Measurements from ENCODE around the gene INPP5D. TPM values are rescaled to one million over a fixed set of nuclear protein-coding genes. Genes with fewer than 3 reads are reported as not detected.

Gene INPP5D
- total and polyA plus RNA-seq, 2 of the 13 experiments (the other 11 are each of a cell fraction or from before 2014, with no cell fraction given) = 16.7 to 18.0 TPM

GRCh38 chr2:233059547-233059796, 670 bp upstream of the INPP5D start (continued):
- TF ChIP-seq ZBTB33 (CRISPR knock-in tag; IDR thresholded peaks at IDR 0.05) (peak; percentile 95), ZNF333 (CRISPR knock-in tag; IDR thresholded peaks at IDR 0.05; ENCODE audit: borderline replicate concordance) (no peak), IKZF5 (CRISPR knock-in tag; IDR thresholded peaks at IDR 0.05) (0 out of 2 replicates have a peak, but pooled peaks have one; percentile 36), ZNF354B (CRISPR knock-in tag; IDR thresholded peaks at IDR 0.05) (no peak), BHLHE40 (IDR thresholded peaks at IDR 0.05; ENCODE audit: low read length) (no peak), FIP1L1 (IDR thresholded peaks at IDR 0.05; ENCODE audit: borderline replicate concordance, insufficient read depth, low read depth, low read length) (no peak), ZNF761 (CRISPR knock-in tag; conservative IDR thresholded peaks at IDR 0.05) (no peak), TFDP1 (CRISPR knock-in tag; IDR thresholded peaks at IDR 0.05; ENCODE audit: borderline replicate concordance) (no peak), PHF21A (CRISPR knock-in tag; IDR thresholded peaks at IDR 0.05) (0 out of 2 replicates have a peak, but pooled peaks have one; percentile 15), ZNF766 (CRISPR knock-in tag; IDR thresholded peaks at IDR 0.05; ENCODE audit: borderline replicate concordance) (no peak), CBFB (CRISPR knock-in tag; IDR thresholded peaks at IDR 0.05) (no peak), KLF13 (CRISPR knock-in tag; IDR thresholded peaks at IDR 0.05) (no peak; the same call in 1 of the 2 replicates), ZFP37 (CRISPR knock-in tag; IDR thresholded peaks at IDR 0.05; ENCODE audit: borderline replicate concordance) (no peak), RELA (CRISPR knock-in tag; IDR thresholded peaks at IDR 0.05) (no peak), TEAD3 (CRISPR knock-in tag; optimal IDR thresholded peaks at IDR 0.05; ENCODE audit: borderline replicate concordance) (peak; percentile 76), U2AF2 (IDR thresholded peaks at IDR 0.05; ENCODE audit: low read depth, low read length) (no peak), PHF5A (CRISPR knock-in tag; IDR thresholded peaks at IDR 0.05; ENCODE audit: low read depth, unreplicated experiment) (no peak), CAMTA2 (CRISPR knock-in tag; IDR thresholded peaks at IDR 0.05; ENCODE audit: borderline replicate concordance) (no peak), POGK (CRISPR knock-in tag; conservative IDR thresholded peaks at IDR 0.05) (no peak), ZEB1 (IDR thresholded peaks at IDR 0.05; ENCODE audit: insufficient replicate concordance, low read depth) (no peak), NFRKB (IDR thresholded peaks at IDR 0.05) (no peak), ATF5 (CRISPR knock-in tag; IDR thresholded peaks at IDR 0.05; ENCODE audit: low read depth) (peak; percentile 60; the same call in 1 of the 2 replicates), THAP11 (CRISPR knock-in tag; IDR thresholded peaks at IDR 0.05) (peak; percentile 43), MEIS1 (CRISPR knock-in tag; IDR thresholded peaks at IDR 0.05; ENCODE audit: borderline replicate concordance) (0 out of 2 replicates have a peak, but pooled peaks have one; percentile 7), ZNF124 (CRISPR knock-in tag; IDR thresholded peaks at IDR 0.05) (peak; percentile 20; the same call in 1 of the 2 replicates), ZNF564 (CRISPR knock-in tag; IDR thresholded peaks at IDR 0.05) (no peak)
